Muscle of arm (tissue), 12 donors: ENCODE measurements around the gene INVS. TPM values are rescaled to one million over a fixed set of nuclear protein-coding genes. Genes with fewer than 3 reads are reported as not detected.
"Not testable (repeated sequence)": the region's sequence is repeated elsewhere in the genome, so short reads cannot be mapped to it uniquely, and the experiment has no call there.

Experiments
- DNase-seq: peaks from one replicate; pipeline ENCODE4 v3.0.0-alpha.2; 2013
- polyA plus RNA-seq, 12 donors: library from polyadenylated mRNA; unstranded; fragments of 120-200 nt; gene quantifications; one replicate each; pipeline ENCODE4 v1.2.1, GENCODE V29; 2013; ENCODE audit not compliant: insufficient read length in 12 of 12

The INVS gene
- polyA plus RNA-seq, 12 donors, result 9.4 to 19.2 (median 14.3) TPM; not detected in 1

- DNase-seq, result no peak
Measured at GRCh38 chr9:100120286-100120685, 21.2 kb downstream of the INVS start.

GRCh38 chr9:100125236-100125635 lies 26.2 kb downstream of the INVS start:
- DNase-seq, result no peak

GRCh38 chr9:100125910-100126309 lies 26.9 kb downstream of the INVS start:
- DNase-seq, result no peak

GRCh38 chr9:100126423-100126822 lies 27.4 kb downstream of the INVS start:
- DNase-seq, result no peak

- no peak for DNase-seq
Measured at GRCh38 chr9:100129772-100130171, 30.7 kb downstream of the INVS start.

- DNase-seq, result peak; percentile 78
Measured at GRCh38 chr9:100131216-100131615, 32.2 kb downstream of the INVS start.

- DNase-seq, result no peak
Measured at GRCh38 chr9:100131875-100132430, 32.9 kb downstream of the INVS start.

GRCh38 chr9:100134731-100135130 lies 35.7 kb downstream of the INVS start:
- DNase-seq, result no peak

- DNase-seq, result not testable (repeated sequence)
Measured at GRCh38 chr9:100136799-100137198, 37.8 kb downstream of the INVS start.

- not testable (repeated sequence) for DNase-seq
Measured at GRCh38 chr9:100140303-100140702, 41.3 kb downstream of the INVS start.

- DNase-seq, result not testable (repeated sequence)
Measured at GRCh38 chr9:100141862-100142261, 42.8 kb downstream of the INVS start.

- not testable (repeated sequence) for DNase-seq
Measured at GRCh38 chr9:100145167-100145934, 46.3 kb downstream of the INVS start.

GRCh38 chr9:100145976-100146375 lies 46.9 kb downstream of the INVS start:
- not testable (repeated sequence) for DNase-seq

- peak; percentile 38 for DNase-seq
Measured at GRCh38 chr9:100150214-100150613, 51.2 kb downstream of the INVS start.

GRCh38 chr9:100160021-100160420 lies 61.0 kb downstream of the INVS start:
- DNase-seq, result no peak

- no peak for DNase-seq
Measured at GRCh38 chr9:100167176-100167575, 68.1 kb downstream of the INVS start.

- DNase-seq, result no peak
Measured at GRCh38 chr9:100167915-100168654, 69.0 kb downstream of the INVS start.

- no peak for DNase-seq
Measured at GRCh38 chr9:100170085-100170484, 71.0 kb downstream of the INVS start.

GRCh38 chr9:100170556-100170955 lies 71.5 kb downstream of the INVS start:
- DNase-seq, result no peak

GRCh38 chr9:100186356-100186755 lies 87.3 kb downstream of the INVS start:
- DNase-seq, result no peak

GRCh38 chr9:100190339-100190738 lies 91.3 kb downstream of the INVS start:
- DNase-seq, result no peak

GRCh38 chr9:100191264-100191663 lies 92.2 kb downstream of the INVS start:
- DNase-seq, result no peak

GRCh38 chr9:100193078-100193477 lies 94.0 kb downstream of the INVS start:
- DNase-seq, result no peak
